Suprapubic skin (tissue), 4 donors: ENCODE data around the gene ERMAP.

Experiments used
- CTCF ChIP-seq, 2 donors: fragments of 200-600 bp in 1 of 2; fragments of 450-650 bp in 1 of 2; sonication (generic) in 1 of 2; IDR thresholded peaks; one replicate each; pipeline ENCODE4 v1.5.1; 2016 to 2019; ENCODE audit warnings: antibody characterized with exemption in 2 of 2, mild to moderate bottlenecking in 1 of 2, moderate library complexity in 1 of 2
- EP300 ChIP-seq: sonication (generic); formaldehyde crosslinking; IDR thresholded peaks from one replicate; pipeline ENCODE4 v1.6.1; 2017; ENCODE audit warnings: antibody characterized with exemption
- POLR2A ChIP-seq, 2 donors: fragments of 450-650 bp; IDR thresholded peaks; one replicate each; pipeline ENCODE4 v1.6.1; 2017; ENCODE audit warnings: antibody characterized with exemption in 2 of 2, mild to moderate bottlenecking in 2 of 2, moderate library complexity in 2 of 2
- POLR2AphosphoS5 ChIP-seq, 3 donors: sonication (generic); formaldehyde crosslinking; IDR thresholded peaks; one replicate each; pipeline ENCODE4 v1.6.1; 2017; ENCODE audit warnings: antibody characterized with exemption in 3 of 3

- TF ChIP-seq CTCF (IDR thresholded peaks at IDR 0.05) (no peak), EP300 (no peak), POLR2AphosphoS5 (IDR thresholded peaks at IDR 0.05) (no peak), POLR2A (IDR thresholded peaks at IDR 0.05) (no peak)
These were observed 36.4 kb downstream of the ERMAP start for GRCh38 chr1:42853116-42853884.
